Fibroblast of villous mesenchyme (primary cell): Measurements from ENCODE around the gene ATP2B2. TPM values are rescaled to one million over a fixed set of nuclear protein-coding genes. Genes with fewer than 3 reads are reported as not detected.
"Not testable (repeated sequence)": the region's sequence is repeated elsewhere in the genome, so short reads cannot be mapped to it uniquely, and the experiment has no call there.

Experiments
- DNase-seq: peaks from one replicate; pipeline ENCODE4 v3.0.0-alpha.2; 2010; ENCODE audit warnings: low read depth
- H3K4me3 ChIP-seq: 2 replicates; pipeline ENCODE4 v1.5.1; 2011; ENCODE audit warnings: low read depth, mild to moderate bottlenecking, low read length
- total RNA-seq: library from RNA; depleted of rRNA; stranded (reverse); fragments of >200 nt; gene quantifications from 2 replicates; pipeline ENCODE4 v1.2.3, GENCODE V29; 2012
- TF ChIP-seq, protein P1 (sequence below): IDR thresholded peaks from 2 replicates; pipeline ENCODE4 v1.5.1; 2012; ENCODE audit warnings: low read depth, mild to moderate bottlenecking, low read length; ENCODE audit not compliant: insufficient read depth

ATP2B2 gene
- total RNA-seq, 1 donor: not detected

DNA sequence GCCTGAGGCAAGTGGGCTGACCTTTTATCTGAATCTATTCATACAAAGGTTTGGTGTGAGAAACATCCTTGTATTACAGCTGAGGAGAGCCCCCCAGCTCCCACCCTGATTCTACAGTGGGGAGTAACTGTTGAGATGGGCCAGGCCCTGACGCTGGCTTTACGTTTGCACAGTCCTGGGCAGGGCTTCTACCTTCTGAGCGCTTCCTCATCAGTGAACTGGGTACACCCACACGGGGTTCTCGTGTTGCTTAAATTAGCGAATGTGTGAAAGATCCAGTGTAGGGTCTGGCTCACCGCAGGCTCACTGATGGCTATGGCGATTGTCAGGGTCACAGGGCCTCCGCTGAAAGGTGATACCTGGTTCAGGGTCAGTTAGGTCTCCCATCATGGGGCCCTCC, 205.3 kb downstream of the ATP2B2 start:
- no peak for DNase-seq
- H3K4me3 ChIP-seq: no peak overlapping the region
- TF ChIP-seq, protein P1, sequence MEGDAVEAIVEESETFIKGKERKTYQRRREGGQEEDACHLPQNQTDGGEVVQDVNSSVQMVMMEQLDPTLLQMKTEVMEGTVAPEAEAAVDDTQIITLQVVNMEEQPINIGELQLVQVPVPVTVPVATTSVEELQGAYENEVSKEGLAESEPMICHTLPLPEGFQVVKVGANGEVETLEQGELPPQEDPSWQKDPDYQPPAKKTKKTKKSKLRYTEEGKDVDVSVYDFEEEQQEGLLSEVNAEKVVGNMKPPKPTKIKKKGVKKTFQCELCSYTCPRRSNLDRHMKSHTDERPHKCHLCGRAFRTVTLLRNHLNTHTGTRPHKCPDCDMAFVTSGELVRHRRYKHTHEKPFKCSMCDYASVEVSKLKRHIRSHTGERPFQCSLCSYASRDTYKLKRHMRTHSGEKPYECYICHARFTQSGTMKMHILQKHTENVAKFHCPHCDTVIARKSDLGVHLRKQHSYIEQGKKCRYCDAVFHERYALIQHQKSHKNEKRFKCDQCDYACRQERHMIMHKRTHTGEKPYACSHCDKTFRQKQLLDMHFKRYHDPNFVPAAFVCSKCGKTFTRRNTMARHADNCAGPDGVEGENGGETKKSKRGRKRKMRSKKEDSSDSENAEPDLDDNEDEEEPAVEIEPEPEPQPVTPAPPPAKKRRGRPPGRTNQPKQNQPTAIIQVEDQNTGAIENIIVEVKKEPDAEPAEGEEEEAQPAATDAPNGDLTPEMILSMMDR: no peak

DNA sequence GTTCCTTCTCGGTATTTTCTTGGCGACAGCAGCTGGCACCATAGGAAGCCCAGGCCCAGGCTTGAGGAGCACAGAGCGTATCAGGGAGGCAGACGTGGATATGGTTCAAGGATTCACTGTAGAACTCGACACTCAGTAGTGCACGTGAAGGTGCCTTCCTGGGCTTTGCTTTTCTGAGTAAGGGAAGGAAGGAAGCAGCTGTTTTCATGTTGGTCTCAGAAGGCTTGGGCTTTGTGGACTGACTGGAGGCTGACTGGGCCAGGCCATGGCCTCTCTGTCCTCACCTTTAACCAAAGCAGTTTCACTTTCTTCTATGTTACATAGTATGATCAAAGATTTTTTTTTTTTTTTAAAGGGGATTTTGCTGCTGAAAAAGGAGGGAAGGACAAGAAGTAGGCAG, 205.7 kb downstream of the ATP2B2 start:
- TF ChIP-seq, protein P1: no peak
- no peak overlapping the region for H3K4me3 ChIP-seq
- peak; percentile 28 for DNase-seq

DNA sequence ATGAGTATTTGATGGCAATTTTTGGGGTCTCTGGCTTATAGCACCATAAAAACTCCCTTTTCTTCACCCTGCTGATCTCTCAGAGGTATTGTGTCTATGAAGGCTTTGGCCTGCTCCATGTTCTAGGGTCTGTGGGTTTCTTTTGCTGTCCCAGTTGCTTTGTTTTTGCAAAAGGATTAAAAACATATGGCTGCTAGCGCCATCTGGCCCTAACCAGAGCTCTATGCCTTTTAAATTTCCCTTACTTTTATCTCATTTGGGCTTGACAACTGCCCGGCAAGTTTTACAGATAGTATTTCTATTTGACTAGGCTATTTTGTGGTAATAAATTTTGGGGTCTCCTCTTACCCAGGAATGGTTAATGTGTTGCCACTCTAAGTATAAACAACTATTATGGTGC, 206.2 kb downstream of the ATP2B2 start:
- peak; percentile 56 for DNase-seq
- no peak overlapping the region for H3K4me3 ChIP-seq
- TF ChIP-seq, protein P1: peak; percentile 18

DNA sequence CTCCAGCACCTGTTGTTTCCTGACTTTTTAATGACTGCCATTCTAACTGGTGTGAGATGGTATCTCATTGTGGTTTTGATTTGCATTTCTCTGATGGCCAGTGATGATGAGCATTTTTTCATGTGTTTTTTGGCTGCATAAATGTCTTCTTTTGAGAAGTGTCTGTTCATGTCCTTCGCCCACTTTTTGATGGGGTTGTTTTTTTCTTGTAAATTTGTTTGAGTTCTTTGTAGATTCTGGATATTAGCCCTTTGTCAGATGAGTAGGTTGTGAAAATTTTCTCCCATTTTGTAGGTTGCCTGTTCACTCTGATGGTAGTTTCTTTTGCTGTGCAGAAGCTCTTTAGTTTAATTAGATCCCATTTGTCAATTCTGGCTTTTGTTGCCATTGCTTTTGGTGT, 207.3 kb downstream of the ATP2B2 start:
- DNase-seq, H3K4me3 ChIP-seq: not testable (repeated sequence)

DNA sequence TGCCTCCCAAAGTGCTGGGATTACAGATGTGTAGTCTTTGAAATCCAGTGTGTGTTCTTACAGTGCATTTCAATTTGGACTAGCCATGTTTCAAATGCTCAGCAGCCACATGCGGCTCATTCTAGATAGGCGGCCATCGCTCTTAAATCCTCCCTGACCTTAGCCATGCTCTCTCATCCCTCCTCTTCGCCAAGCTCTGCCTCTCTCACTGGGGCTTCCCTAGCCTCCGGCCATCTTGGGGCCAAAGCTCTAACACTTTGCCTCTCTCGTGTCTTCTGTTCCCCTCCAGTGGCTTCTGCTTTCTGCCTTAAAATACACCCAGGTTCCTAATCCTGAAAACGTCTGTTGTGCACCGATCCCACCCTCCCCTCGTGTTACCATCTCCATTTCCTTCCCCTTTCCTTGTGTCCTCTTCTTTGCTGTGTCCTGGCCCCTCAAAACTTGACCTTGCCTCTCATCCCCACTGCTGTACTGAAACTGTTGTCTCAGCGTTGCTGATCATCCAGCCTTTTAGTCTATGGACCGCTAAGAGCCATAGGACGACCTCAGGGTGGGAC, 211.3 kb downstream of the ATP2B2 start:
- H3K4me3 ChIP-seq: no peak overlapping the region
- TF ChIP-seq, protein P1: no peak
- DNase-seq: no peak

DNA sequence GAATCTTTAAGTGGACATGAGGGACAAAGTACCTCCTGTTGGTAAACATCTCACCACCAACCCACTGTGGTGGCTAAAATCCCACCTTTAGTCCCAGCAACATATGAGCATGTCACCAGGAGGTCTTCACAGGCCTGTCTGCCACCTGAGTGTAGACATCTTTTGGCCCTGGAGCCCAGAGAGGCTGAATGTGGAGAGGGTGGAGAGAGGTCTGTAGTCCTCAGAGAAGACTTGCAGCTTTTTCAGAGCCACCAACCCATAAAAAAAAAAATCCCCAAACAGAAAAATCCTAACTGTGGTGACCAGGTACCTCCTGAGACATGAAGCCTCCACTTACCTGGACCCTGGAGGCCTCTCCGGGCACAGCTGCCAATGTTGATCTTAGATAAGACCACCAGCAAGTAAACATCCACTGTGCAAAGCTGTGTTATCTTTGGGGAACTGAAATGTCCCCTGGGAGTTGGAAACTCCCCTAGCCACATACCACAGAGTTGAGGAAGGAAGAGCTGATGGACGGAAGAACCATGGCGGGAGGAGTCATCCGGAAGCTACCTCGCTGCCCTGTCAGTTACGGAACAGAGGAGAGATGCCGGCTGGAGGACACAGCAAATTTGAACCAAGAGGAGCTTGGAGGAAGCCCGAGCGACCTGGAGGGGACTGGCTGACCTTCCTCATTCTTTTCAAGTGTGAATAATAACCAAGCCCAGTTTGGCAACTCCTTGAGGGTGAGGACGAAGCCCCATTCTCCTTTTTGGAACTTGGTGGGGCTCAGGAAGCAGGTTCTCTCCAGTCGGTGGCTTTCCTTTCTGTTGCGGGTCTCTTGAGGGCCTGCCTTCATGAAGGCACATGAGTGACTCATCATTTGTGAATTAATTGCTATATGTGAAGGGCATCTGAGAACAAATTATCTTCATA, 212.6 kb downstream of the ATP2B2 start, which contains the start of gene GHRL:
GHRL (minus strand) TSS at position 443 of the 915 bp plus-strand sequence. CDS start 2,767 bp downstream, outside the sequence.
- DNase-seq: no peak
- no peak within 1 kb of the TSS for H3K4me3 ChIP-seq
- TF ChIP-seq, protein P1: no peak

DNA sequence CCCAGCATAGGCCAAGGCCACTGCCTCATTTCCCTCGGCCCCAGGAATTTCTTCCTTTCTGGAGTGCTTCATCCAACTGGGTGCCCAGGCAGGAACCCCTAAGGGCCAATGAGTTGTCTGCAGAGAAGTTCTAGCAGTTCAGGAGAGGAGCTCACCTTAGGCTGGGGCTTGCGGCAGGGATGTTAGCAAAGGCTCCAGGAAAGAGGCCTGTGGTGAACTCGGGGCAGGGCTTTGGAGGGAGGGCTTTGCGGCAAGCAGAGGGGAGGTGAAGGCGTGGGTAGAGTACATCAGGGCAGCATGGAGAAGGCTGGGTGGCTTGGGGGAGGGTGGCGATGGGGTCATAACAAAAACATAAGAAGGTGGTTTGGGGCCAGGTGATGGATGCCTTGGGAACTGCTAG, 213.7 kb downstream of the ATP2B2 start:
- no peak overlapping the region for H3K4me3 ChIP-seq
- no peak for DNase-seq
- TF ChIP-seq, protein P1: no peak
